ENCODE measurements around the gene CCR5AS.
"Not testable (repeated sequence)": the region's sequence is repeated elsewhere in the genome, so short reads cannot be mapped to it uniquely, and the experiment has no call there.

The CCR5AS gene

GRCh38 chr3:46414739-46415138 lies 7.9 kb upstream of the CCR5AS start:
- Histone ChIP-seq H3K27ac (ENCODE audit: low read depth, low read length) (no peak overlapping the region), H3K36me3 (ENCODE audit: control insufficient read depth, insufficient read depth, low read length) (no peaks in the 10 kb centered on the region), H3K4me1 (ENCODE audit: control insufficient read depth, insufficient read depth, low read length) (peaks cover 8% of the 10 kb centered on the region), H3K9me3 (ENCODE audit: control insufficient read depth, insufficient read depth, low read depth, low read length) (no peaks in the 10 kb centered on the region), H3K4me3 (ENCODE audit: low read depth, low read length) (no peak overlapping the region), H3K9ac (ENCODE audit: low read length) (no peak overlapping the region), H3K27me3 (ENCODE audit: control insufficient read depth, insufficient read depth, low read length) (no peaks in the 10 kb centered on the region)

- Histone ChIP-seq H3K4me1 (ENCODE audit: control insufficient read depth, insufficient read depth, low read length) (peaks cover 8% of the 10 kb centered on the region), H3K36me3 (ENCODE audit: control insufficient read depth, insufficient read depth, low read length) (no peaks in the 10 kb centered on the region), H3K9ac (ENCODE audit: low read length) (no peak overlapping the region)
Measured at GRCh38 chr3:46413951-46414350, 7.1 kb upstream of the CCR5AS start.

GRCh38 chr3:46412786-46413298 lies 6.0 kb upstream of the CCR5AS start:
- no peak overlapping the region for H3K27ac ChIP-seq (ENCODE audit: low read depth, low read length)
- no peak overlapping the region for H3K9ac ChIP-seq (ENCODE audit: low read length)
- no peaks in the 10 kb centered on the region; the same call in 1 of the 2 replicates for H3K4me1 ChIP-seq (ENCODE audit: control insufficient read depth, insufficient read depth, low read length)
- no peaks in the 10 kb centered on the region for H3K36me3 ChIP-seq (ENCODE audit: control insufficient read depth, insufficient read depth, low read length)
- no peaks in the 10 kb centered on the region for H3K9me3 ChIP-seq (ENCODE audit: control insufficient read depth, insufficient read depth, low read depth, low read length)
- H3K4me3 ChIP-seq (ENCODE audit: low read depth, low read length): no peak overlapping the region
- no peaks in the 10 kb centered on the region for H3K27me3 ChIP-seq (ENCODE audit: control insufficient read depth, insufficient read depth, low read length)

More at GRCh38 chr3:46413951-46414350, 7.1 kb upstream of the CCR5AS start:
- H3K27me3 ChIP-seq (ENCODE audit: control insufficient read depth, insufficient read depth, low read length): no peaks in the 10 kb centered on the region
- no peaks in the 10 kb centered on the region for H3K9me3 ChIP-seq (ENCODE audit: control insufficient read depth, insufficient read depth, low read depth, low read length)
- no peak overlapping the region for H3K27ac ChIP-seq (ENCODE audit: low read depth, low read length)
- no peak overlapping the region for H3K4me3 ChIP-seq (ENCODE audit: low read depth, low read length)

GRCh38 chr3:46411271-46411670 lies 4.4 kb upstream of the CCR5AS start:
- Histone ChIP-seq H3K27me3 (ENCODE audit: control insufficient read depth, insufficient read depth, low read length) (no peaks in the 10 kb centered on the region), H3K4me1 (ENCODE audit: control insufficient read depth, insufficient read depth, low read length) (no peaks in the 10 kb centered on the region; the same call in 1 of the 2 replicates), H3K9me3 (ENCODE audit: control insufficient read depth, insufficient read depth, low read depth, low read length) (no peaks in the 10 kb centered on the region), H3K9ac (ENCODE audit: low read length) (no peak overlapping the region), H3K4me3 (ENCODE audit: low read depth, low read length) (no peak overlapping the region), H3K27ac (ENCODE audit: low read depth, low read length) (no peak overlapping the region), H3K36me3 (ENCODE audit: control insufficient read depth, insufficient read depth, low read length) (no peaks in the 10 kb centered on the region)

- Histone ChIP-seq H3K9ac (ENCODE audit: low read length) (no peak overlapping the region), H3K27ac (ENCODE audit: low read depth, low read length) (no peak overlapping the region), H3K4me1 (ENCODE audit: control insufficient read depth, insufficient read depth, low read length) (no peaks in the 10 kb centered on the region; the same call in 1 of the 2 replicates), H3K4me3 (ENCODE audit: low read depth, low read length) (no peak overlapping the region), H3K36me3 (ENCODE audit: control insufficient read depth, insufficient read depth, low read length) (no peaks in the 10 kb centered on the region), H3K9me3 (ENCODE audit: control insufficient read depth, insufficient read depth, low read depth, low read length) (no peaks in the 10 kb centered on the region), H3K27me3 (ENCODE audit: control insufficient read depth, insufficient read depth, low read length) (no peaks in the 10 kb centered on the region)
Measured at GRCh38 chr3:46410669-46411068, 3.8 kb upstream of the CCR5AS start.

- Histone ChIP-seq H3K9ac (ENCODE audit: low read length) (no peak overlapping the region), H3K36me3 (ENCODE audit: control insufficient read depth, insufficient read depth, low read length) (no peaks in the 10 kb centered on the region), H3K9me3 (ENCODE audit: control insufficient read depth, insufficient read depth, low read depth, low read length) (no peaks in the 10 kb centered on the region), H3K27me3 (ENCODE audit: control insufficient read depth, insufficient read depth, low read length) (no peaks in the 10 kb centered on the region), H3K4me1 (ENCODE audit: control insufficient read depth, insufficient read depth, low read length) (no peaks in the 10 kb centered on the region; the same call in 1 of the 2 replicates), H3K4me3 (ENCODE audit: low read depth, low read length) (no peak overlapping the region), H3K27ac (ENCODE audit: low read depth, low read length) (no peak overlapping the region)
Measured at GRCh38 chr3:46409739-46410489, 3.0 kb upstream of the CCR5AS start.

GRCh38 chr3:46408853-46409252 lies 2.0 kb upstream of the CCR5AS start:
- Histone ChIP-seq H3K4me3 (ENCODE audit: low read depth, low read length) (no peak overlapping the region), H3K27ac (ENCODE audit: low read depth, low read length) (no peak overlapping the region), H3K27me3 (ENCODE audit: control insufficient read depth, insufficient read depth, low read length) (no peaks in the 10 kb centered on the region), H3K9ac (ENCODE audit: low read length) (no peak overlapping the region), H3K4me1 (ENCODE audit: control insufficient read depth, insufficient read depth, low read length) (no peaks in the 10 kb centered on the region; the same call in 1 of the 2 replicates), H3K9me3 (ENCODE audit: control insufficient read depth, insufficient read depth, low read depth, low read length) (no peaks in the 10 kb centered on the region), H3K36me3 (ENCODE audit: control insufficient read depth, insufficient read depth, low read length) (no peaks in the 10 kb centered on the region)

GRCh38 chr3:46407970-46408369 lies 1.1 kb upstream of the CCR5AS start:
- Histone ChIP-seq H3K9me3 (ENCODE audit: control insufficient read depth, insufficient read depth, low read depth, low read length) (no peaks in the 10 kb centered on the region), H3K27ac (ENCODE audit: low read depth, low read length) (no peak overlapping the region), H3K27me3 (ENCODE audit: control insufficient read depth, insufficient read depth, low read length) (no peaks in the 10 kb centered on the region), H3K4me3 (ENCODE audit: low read depth, low read length) (no peak overlapping the region), H3K9ac (ENCODE audit: low read length) (no peak overlapping the region), H3K36me3 (ENCODE audit: control insufficient read depth, insufficient read depth, low read length) (no peaks in the 10 kb centered on the region), H3K4me1 (ENCODE audit: control insufficient read depth, insufficient read depth, low read length) (no peaks in the 10 kb centered on the region; the same call in 1 of the 2 replicates)

GRCh38 chr3:46406443-46406787 lies 451 bp downstream of the CCR5AS start:
- Histone ChIP-seq H3K27ac (ENCODE audit: low read depth, low read length) (no peak overlapping the region), H3K4me3 (ENCODE audit: low read depth, low read length) (no peak overlapping the region), H3K4me1 (ENCODE audit: control insufficient read depth, insufficient read depth, low read length) (no peaks in the 10 kb centered on the region; the same call in 1 of the 2 replicates), H3K27me3 (ENCODE audit: control insufficient read depth, insufficient read depth, low read length) (no peaks in the 10 kb centered on the region), H3K36me3 (ENCODE audit: control insufficient read depth, insufficient read depth, low read length) (no peaks in the 10 kb centered on the region), H3K9me3 (ENCODE audit: control insufficient read depth, insufficient read depth, low read depth, low read length) (no peaks in the 10 kb centered on the region), H3K9ac (ENCODE audit: low read length) (no peak overlapping the region)

- Histone ChIP-seq H3K36me3 (ENCODE audit: control insufficient read depth, insufficient read depth, low read length) (no peaks in the 10 kb centered on the region), H3K27ac (ENCODE audit: low read depth, low read length) (no peak overlapping the region), H3K9me3 (ENCODE audit: control insufficient read depth, insufficient read depth, low read depth, low read length) (no peaks in the 10 kb centered on the region), H3K4me3 (ENCODE audit: low read depth, low read length) (no peak overlapping the region), H3K27me3 (ENCODE audit: control insufficient read depth, insufficient read depth, low read length) (no peaks in the 10 kb centered on the region), H3K9ac (ENCODE audit: low read length) (no peak overlapping the region), H3K4me1 (ENCODE audit: control insufficient read depth, insufficient read depth, low read length) (no peaks in the 10 kb centered on the region; the same call in 1 of the 2 replicates)
Measured at GRCh38 chr3:46405301-46406019, 1.4 kb downstream of the CCR5AS start.

- H3K4me1 ChIP-seq (ENCODE audit: control insufficient read depth, insufficient read depth, low read length); H3K4me3 ChIP-seq (ENCODE audit: low read depth, low read length); H3K27me3 ChIP-seq (ENCODE audit: control insufficient read depth, insufficient read depth, low read length); H3K27ac ChIP-seq (ENCODE audit: low read depth, low read length); H3K9ac ChIP-seq (ENCODE audit: low read length); H3K9me3 ChIP-seq (ENCODE audit: control insufficient read depth, insufficient read depth, low read depth, low read length); H3K36me3 ChIP-seq (ENCODE audit: control insufficient read depth, insufficient read depth, low read length): not testable (repeated sequence)
Measured at GRCh38 chr3:46402902-46403301, 4.0 kb downstream of the CCR5AS start.
